Adrenal gland (tissue), 5 donors: ENCODE results near the gene EFCAB8.

ENCODE experiments used
- POLR2A ChIP-seq, 2 donors: fragments of 450-650 bp; IDR thresholded peaks; one replicate each; pipeline ENCODE4 v1.6.1; 2017; ENCODE audit warnings: antibody characterized with exemption in 2 of 2, mild to moderate bottlenecking in 2 of 2, moderate library complexity in 1 of 2
- TF ChIP-seq, protein P1 (sequence below), 6 experiments: fragments of 450-650 bp in 4 of 6; fragments of 200-600 bp in 2 of 6; sonication (generic) in 1 of 6; IDR thresholded peaks; 1 replicate in 5 of 6; 2 replicates in 1 of 6; pipeline versions ENCODE4 v1.5.1 to v1.8.0; 2016 to 2021; ENCODE audit warnings: antibody characterized with exemption in 6 of 6, mild to moderate bottlenecking in 2 of 6, moderate library complexity in 1 of 6
- donor health status: DM: no; HTN: no; CAD: no.

- TF ChIP-seq, protein P1, sequence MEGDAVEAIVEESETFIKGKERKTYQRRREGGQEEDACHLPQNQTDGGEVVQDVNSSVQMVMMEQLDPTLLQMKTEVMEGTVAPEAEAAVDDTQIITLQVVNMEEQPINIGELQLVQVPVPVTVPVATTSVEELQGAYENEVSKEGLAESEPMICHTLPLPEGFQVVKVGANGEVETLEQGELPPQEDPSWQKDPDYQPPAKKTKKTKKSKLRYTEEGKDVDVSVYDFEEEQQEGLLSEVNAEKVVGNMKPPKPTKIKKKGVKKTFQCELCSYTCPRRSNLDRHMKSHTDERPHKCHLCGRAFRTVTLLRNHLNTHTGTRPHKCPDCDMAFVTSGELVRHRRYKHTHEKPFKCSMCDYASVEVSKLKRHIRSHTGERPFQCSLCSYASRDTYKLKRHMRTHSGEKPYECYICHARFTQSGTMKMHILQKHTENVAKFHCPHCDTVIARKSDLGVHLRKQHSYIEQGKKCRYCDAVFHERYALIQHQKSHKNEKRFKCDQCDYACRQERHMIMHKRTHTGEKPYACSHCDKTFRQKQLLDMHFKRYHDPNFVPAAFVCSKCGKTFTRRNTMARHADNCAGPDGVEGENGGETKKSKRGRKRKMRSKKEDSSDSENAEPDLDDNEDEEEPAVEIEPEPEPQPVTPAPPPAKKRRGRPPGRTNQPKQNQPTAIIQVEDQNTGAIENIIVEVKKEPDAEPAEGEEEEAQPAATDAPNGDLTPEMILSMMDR (IDR thresholded peaks at IDR 0.05): no peak
- TF ChIP-seq POLR2A (IDR thresholded peaks at IDR 0.05): no peak
Observed at GRCh38 chr20:32982617-32983458, 124.1 kb downstream of the EFCAB8 start.
